WI38 (cell line): ENCODE results near the gene TCAP.

Experiments
- H3K4me3 ChIP-seq: 2 replicates; pipeline ENCODE4 v1.5.1; 2011; ENCODE audit warnings: low read depth, mild to moderate bottlenecking, control low read depth, low read length
- TF ChIP-seq, protein P1 (sequence below): IDR thresholded peaks from 2 replicates; pipeline ENCODE4 v1.5.1; 2012; ENCODE audit warnings: low read depth, mild to moderate bottlenecking, control low read depth, low read length

The TCAP gene

DNA sequence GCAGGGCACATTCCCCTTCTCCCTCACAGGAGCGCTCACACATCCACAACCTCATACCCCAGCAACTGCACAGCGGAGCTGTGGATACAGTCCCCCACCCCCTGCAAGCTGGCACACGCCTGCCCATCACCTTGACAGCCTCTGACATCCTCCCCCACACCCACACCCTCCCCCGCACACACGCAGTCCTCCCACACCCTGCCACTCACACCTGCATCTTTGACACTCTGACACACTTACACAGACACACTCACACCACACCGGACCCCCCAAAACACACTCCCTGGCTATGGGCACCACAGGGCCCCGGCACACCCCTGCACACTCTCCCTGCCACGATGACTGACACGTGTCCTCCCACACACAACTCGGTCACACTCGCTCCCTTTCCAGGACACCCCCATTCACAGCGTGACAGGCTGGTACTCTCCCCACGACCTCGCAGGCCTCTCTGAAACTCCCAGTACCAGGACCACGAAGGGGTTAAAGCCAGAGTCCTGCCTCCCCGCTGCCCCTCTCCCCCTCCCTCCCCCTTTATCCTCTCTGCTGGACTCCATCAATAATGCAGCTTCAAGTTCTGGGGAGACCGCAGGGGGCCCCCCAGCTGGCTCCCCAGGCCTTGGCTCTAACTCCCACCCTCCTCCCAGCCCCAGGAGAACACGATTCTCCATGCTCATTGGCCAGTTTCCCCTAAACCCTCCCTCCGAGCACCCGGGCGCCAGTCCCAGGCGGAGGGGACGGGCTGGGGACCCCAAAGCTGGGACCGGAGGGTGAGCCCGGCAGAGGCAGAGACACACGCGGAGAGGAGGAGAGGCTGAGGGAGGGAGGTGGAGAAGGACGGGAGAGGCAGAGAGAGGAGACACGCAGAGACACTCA, 38.7 kb upstream of the TCAP start, which contains the start of gene PPP1R1B:
TSS of gene PPP1R1B (plus strand) at position 782 of the 876 bp plus-strand sequence. CDS start 441 bp downstream, outside the sequence.
- H3K4me3 ChIP-seq: no peak within 1 kb of the TSS
- TF ChIP-seq, protein P1, sequence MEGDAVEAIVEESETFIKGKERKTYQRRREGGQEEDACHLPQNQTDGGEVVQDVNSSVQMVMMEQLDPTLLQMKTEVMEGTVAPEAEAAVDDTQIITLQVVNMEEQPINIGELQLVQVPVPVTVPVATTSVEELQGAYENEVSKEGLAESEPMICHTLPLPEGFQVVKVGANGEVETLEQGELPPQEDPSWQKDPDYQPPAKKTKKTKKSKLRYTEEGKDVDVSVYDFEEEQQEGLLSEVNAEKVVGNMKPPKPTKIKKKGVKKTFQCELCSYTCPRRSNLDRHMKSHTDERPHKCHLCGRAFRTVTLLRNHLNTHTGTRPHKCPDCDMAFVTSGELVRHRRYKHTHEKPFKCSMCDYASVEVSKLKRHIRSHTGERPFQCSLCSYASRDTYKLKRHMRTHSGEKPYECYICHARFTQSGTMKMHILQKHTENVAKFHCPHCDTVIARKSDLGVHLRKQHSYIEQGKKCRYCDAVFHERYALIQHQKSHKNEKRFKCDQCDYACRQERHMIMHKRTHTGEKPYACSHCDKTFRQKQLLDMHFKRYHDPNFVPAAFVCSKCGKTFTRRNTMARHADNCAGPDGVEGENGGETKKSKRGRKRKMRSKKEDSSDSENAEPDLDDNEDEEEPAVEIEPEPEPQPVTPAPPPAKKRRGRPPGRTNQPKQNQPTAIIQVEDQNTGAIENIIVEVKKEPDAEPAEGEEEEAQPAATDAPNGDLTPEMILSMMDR: no peak

DNA sequence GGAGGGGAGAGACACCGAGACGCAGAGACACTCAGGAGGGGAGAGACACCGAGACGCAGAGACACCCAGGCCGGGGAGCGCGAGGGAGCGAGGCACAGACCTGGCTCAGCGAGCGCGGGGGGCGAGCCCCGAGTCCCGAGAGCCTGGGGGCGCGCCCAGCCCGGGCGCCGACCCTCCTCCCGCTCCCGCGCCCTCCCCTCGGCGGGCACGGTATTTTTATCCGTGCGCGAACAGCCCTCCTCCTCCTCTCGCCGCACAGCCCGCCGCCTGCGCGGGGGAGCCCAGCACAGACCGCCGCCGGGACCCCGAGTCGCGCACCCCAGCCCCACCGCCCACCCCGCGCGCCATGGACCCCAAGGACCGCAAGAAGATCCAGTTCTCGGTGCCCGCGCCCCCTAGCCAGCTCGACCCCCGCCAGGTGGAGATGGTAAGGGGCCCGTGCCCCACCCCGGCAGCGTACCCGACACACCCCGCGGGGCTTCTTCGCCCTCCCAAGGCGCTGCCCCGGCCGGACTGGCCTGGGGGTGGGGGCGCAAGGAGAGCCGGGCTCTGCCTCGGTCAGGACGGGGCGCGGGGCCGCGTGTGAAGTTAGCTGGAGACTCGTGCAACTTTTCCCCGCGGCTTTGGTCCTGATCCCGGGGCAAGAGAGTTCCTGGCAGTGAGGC, 38.0 kb upstream of the TCAP start:
- H3K4me3 ChIP-seq: no peak overlapping the region
- TF ChIP-seq, protein P1: no peak

DNA sequence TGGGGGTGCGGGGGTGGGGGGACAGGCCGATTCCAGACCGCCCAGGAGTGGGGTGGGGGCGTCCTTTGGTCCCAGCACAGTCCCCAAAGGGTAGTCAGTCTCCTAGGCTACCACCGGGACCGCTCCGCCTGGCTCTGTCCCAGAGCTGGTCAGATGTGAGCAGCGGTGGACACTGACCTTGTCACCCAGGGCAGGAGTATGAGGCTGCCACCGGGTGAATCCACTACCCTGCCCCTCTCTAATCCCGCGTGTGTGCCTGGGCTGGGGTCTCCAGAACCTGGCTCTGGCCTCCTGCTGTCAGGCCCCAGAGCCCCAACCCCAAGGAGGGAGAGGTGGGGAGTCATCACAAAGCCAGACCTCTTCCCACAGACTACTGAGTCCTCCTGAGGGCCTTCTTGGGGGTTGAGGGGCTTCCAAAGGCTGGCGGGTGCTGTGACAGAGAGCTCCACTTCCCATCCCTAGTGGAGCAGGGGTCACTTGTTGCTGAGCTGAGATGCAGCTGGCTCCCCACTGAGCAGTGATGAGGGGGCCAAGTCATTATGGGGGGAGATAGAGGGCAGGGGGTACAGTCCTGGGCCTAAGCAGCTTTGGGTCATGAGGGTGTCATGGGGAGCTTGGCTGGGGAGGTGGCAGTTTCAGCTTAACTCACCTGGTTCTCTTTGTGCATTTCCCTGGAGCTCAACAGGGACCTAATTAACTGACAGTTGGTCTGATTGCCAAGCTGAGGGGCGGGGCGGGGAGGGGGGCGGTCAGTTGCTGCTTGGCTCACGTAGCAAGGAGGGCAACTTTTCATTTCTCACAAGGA, 37.2 kb upstream of the TCAP start:
- no peak overlapping the region for H3K4me3 ChIP-seq
- TF ChIP-seq, protein P1: no peak

DNA sequence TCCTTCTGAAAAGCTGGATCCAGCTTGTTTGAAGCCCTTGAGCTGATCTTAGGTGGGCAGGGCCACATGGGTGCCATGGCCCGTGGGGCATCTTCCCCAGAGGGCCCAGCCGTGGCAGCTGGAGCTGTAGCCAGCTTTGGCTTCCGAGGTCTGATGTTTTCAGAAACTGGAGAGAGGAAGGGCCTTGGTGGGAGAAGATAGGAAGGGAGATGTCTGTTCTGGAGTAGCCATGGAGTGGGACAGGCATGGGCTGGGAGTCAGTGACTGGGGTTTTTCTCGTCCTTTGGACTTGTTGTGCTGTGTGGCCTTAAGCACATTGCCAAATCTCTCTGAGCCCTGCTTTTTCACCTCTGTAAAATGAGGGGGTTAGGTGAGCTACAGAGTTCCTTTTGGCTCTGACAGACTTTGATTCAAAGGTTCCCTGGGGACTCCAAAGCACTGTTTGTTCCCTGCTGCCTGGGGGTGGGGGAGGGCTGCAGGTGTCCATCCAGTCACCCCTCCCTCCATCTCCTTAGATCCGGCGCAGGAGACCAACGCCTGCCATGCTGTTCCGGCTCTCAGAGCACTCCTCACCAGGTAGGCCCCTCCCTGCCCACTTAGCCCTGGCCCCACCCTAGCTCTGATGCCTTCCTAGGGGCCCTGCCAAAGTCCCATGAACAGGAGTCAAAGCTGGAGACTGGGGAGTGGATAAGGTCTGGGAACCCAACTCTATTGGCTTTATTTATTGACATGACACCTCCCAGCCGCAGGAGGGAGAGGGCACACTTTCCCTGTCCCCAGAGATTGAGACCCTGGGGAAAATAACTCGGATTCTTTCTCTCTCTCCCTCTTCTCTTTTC, 36.3 kb upstream of the TCAP start:
- TF ChIP-seq, protein P1: no peak
- no peak overlapping the region for H3K4me3 ChIP-seq

DNA sequence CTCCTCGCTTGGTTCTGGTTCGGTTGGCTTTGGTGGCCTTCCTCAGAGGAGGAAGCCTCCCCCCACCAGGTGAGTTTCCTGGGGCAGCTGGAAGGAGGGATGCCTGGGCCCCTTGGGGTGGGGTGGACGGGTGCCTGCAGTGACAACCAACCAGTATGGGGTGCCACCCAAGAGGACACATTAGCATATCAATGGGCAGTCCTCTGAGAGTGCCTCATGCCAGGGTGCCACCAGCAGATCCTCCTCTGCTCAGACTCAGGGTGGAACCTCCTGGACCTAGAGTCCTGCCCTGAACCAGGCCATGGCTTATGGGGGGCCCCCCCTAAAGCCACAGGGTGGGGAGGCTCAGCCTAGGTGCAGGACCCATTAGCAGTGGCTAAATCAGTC, 35.7 kb upstream of the TCAP start:
- H3K4me3 ChIP-seq: no peak overlapping the region
- TF ChIP-seq, protein P1: no peak

DNA sequence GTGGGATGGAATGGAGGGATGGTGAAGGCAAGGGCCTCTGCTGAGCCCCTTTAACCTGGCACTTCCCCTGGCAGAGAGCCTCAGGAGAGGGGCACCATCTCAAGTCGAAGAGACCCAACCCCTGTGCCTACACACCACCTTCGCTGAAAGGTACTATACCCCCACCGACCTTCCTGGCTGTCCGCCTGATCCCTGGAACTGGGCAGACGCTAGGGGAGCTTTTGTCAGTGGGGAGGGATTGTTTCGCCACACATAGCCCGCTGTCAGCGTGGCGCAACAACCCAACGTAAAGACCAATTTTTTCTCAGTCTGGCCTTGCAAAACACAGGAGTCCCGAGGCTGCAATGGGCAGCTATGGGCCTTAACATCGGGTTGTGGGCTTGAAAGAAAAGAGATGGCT, 35.3 kb upstream of the TCAP start:
- H3K4me3 ChIP-seq: no peak overlapping the region
- TF ChIP-seq, protein P1: no peak
